Mesenchymal stem cell (in vitro differentiated cells and primary cell): Measurements from ENCODE around the gene CD109.
"Not testable (repeated sequence)": the region's sequence is repeated elsewhere in the genome, so short reads cannot be mapped to it uniquely, and the experiment has no call there.

ENCODE experiments used
- DNase-seq: peaks from one replicate; pipeline ENCODE4 v3.0.0-alpha.2; 2013
- H2AFZ ChIP-seq: one replicate; pipeline ENCODE4 v1.6.1; 2013; ENCODE audit warnings: low read depth, mild to moderate bottlenecking, control low read depth, inconsistent platforms, low read length, moderate library complexity
- H2AK5ac ChIP-seq: 2 replicates; pipeline ENCODE4 v1.6.1; 2013; ENCODE audit warnings: low read length, moderate library complexity, mild to moderate bottlenecking, inconsistent platforms; ENCODE audit not compliant: severe bottlenecking
- H2BK120ac ChIP-seq: one replicate; pipeline ENCODE4 v1.6.1; 2013; ENCODE audit warnings: low read depth, mild to moderate bottlenecking, inconsistent platforms, low read length, moderate library complexity
- H2BK12ac ChIP-seq, 2 experiments: one replicate each; pipeline ENCODE4 v1.6.1; 2013; ENCODE audit warnings: inconsistent platforms in 2 of 2, low read length in 2 of 2, mild to moderate bottlenecking in 2 of 2, moderate library complexity in 2 of 2, control low read depth in 1 of 2
- H2BK15ac ChIP-seq: one replicate; pipeline ENCODE4 v1.6.1; 2013; ENCODE audit warnings: mild to moderate bottlenecking, low read depth, inconsistent platforms; ENCODE audit not compliant: poor library complexity, severe bottlenecking
- H2BK5ac ChIP-seq: 2 replicates; pipeline ENCODE4 v1.6.1; 2013; ENCODE audit warnings: low read depth, mild to moderate bottlenecking, low read length, control low read depth, inconsistent platforms; ENCODE audit not compliant: poor library complexity, severe bottlenecking
- H3K14ac ChIP-seq, 2 experiments: one replicate each; pipeline ENCODE4 v1.6.1; 2013; ENCODE audit warnings: inconsistent platforms in 2 of 2, low read length in 2 of 2, control low read depth in 1 of 2, mild to moderate bottlenecking in 1 of 2, moderate library complexity in 1 of 2
- H3K18ac ChIP-seq, 2 experiments: one replicate each; pipeline ENCODE4 v1.6.1; 2013; ENCODE audit warnings: inconsistent platforms in 2 of 2, low read length in 2 of 2, control low read depth in 1 of 2, low read depth in 1 of 2, mild to moderate bottlenecking in 1 of 2
- H3K23ac ChIP-seq, 2 experiments: one replicate each; pipeline ENCODE4 v1.6.1; 2013; ENCODE audit warnings: inconsistent platforms in 2 of 2, low read length in 2 of 2, mild to moderate bottlenecking in 2 of 2, moderate library complexity in 2 of 2, control low read depth in 1 of 2
- H3K27ac ChIP-seq: 2 replicates; pipeline ENCODE4 v1.5.1; 2013; ENCODE audit warnings: mild to moderate bottlenecking, moderate library complexity, low read length, control low read depth, inconsistent platforms; ENCODE audit not compliant: poor library complexity, severe bottlenecking
- H3K27me3 ChIP-seq, 2 experiments: 2 replicates each; pipeline versions ENCODE4 v1.6.1 to v1.7.0; 2013; ENCODE audit warnings: low read length in 2 of 2, mild to moderate bottlenecking in 2 of 2, moderate library complexity in 2 of 2, control low read depth in 1 of 2, inconsistent platforms in 1 of 2; ENCODE audit not compliant: control insufficient read depth in 1 of 2, insufficient read depth in 1 of 2
- H3K36me3 ChIP-seq, 2 experiments: 2 replicates each; pipeline versions ENCODE4 v1.6.1 to v1.7.0; 2013; ENCODE audit warnings: low read length in 2 of 2, control low read depth in 1 of 2, inconsistent platforms in 1 of 2, low read depth in 1 of 2, mild to moderate bottlenecking in 1 of 2; ENCODE audit not compliant: insufficient read depth in 2 of 2, control insufficient read depth in 1 of 2
- H3K4ac ChIP-seq, 2 experiments: one replicate each; pipeline ENCODE4 v1.6.1; 2013; ENCODE audit warnings: inconsistent platforms in 2 of 2, low read length in 2 of 2, mild to moderate bottlenecking in 2 of 2, moderate library complexity in 2 of 2, control low read depth in 1 of 2, low read depth in 1 of 2
- H3K4me1 ChIP-seq: 2 replicates; pipeline ENCODE4 v1.6.1; 2013; ENCODE audit warnings: low read depth, low read length, control low read depth; ENCODE audit not compliant: control insufficient read depth, insufficient read depth
- H3K4me2 ChIP-seq: 2 replicates; pipeline ENCODE4 v1.6.1; 2013; ENCODE audit warnings: low read length, mild to moderate bottlenecking, inconsistent platforms; ENCODE audit not compliant: poor library complexity, severe bottlenecking
- H3K4me3 ChIP-seq, 2 experiments: 2 replicates each; pipeline versions ENCODE4 v1.5.1 to v1.7.0; 2013; ENCODE audit warnings: low read length in 2 of 2, mild to moderate bottlenecking in 2 of 2, control low read depth in 1 of 2, low read depth in 1 of 2; ENCODE audit not compliant: insufficient read depth in 1 of 2
- H3K79me1 ChIP-seq: replicated peaks from 2 replicates; pipeline ENCODE4 v1.6.1; 2013; ENCODE audit warnings: mild to moderate bottlenecking, control low read depth, low read length, inconsistent platforms; ENCODE audit not compliant: poor library complexity, severe bottlenecking
- H3K9ac ChIP-seq: 2 replicates; pipeline ENCODE4 v1.7.0; 2013; ENCODE audit warnings: mild to moderate bottlenecking, low read length, moderate library complexity
- H3K9me3 ChIP-seq: 2 replicates; pipeline ENCODE4 v1.7.0; 2013; ENCODE audit warnings: mild to moderate bottlenecking, low read length; ENCODE audit not compliant: control insufficient read depth
- H4K8ac ChIP-seq: one replicate; pipeline ENCODE4 v1.6.1; 2013; ENCODE audit warnings: inconsistent platforms, mild to moderate bottlenecking, low read length, moderate library complexity
- H4K91ac ChIP-seq: one replicate; pipeline ENCODE4 v1.6.1; 2013; ENCODE audit warnings: mild to moderate bottlenecking, low read length, inconsistent platforms
- WGBS: methylation state at CpG from one replicate; pipeline ENCODE4 v1.1.7; 2013; ENCODE audit warnings: mixed read lengths; 5-methylcytosine and 5-hydroxymethylcytosine counted together

The CD109 gene

DNA sequence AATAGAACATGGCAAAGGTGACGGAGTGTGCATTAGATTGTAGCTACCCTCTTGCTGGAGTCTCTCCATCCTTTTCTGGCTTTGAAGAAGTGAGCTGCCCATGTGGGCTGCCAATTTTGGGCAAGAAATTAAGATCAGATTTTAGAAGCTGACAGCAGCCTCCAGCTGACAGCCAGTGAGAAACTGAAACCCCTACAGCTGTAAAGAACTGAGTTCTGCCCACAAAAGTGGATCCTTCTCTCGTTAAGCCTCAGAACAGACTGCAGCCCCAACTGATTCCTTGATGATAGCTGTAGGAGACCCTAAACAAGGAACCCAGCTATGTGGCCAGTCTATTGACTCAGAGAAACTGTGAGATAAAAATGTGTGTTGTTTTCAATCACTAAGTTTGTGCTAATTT is 134.1 kb downstream of the CD109 start:
- H3K9ac ChIP-seq = no peak overlapping the region

GRCh38 chr6:73832313-73832712 is 136.3 kb downstream of the CD109 start:
- Histone ChIP-seq H2AK5ac (no peak overlapping the region), H3K23ac (no peak overlapping the region), H2BK12ac (no peak overlapping the region), H3K4me2 (no peak overlapping the region), H3K18ac (no peak overlapping the region), H4K91ac (no peak overlapping the region), H3K14ac (no peak overlapping the region), H2BK15ac (no peak overlapping the region), H3K4ac (no peak overlapping the region), H2BK5ac (no peak overlapping the region), H3K27me3 (no peaks in the 10 kb centered on the region), H3K9ac (no peak overlapping the region), H3K79me1 (no peaks in the 10 kb centered on the region), H3K36me3 (peaks cover 0 to 55% of the 10 kb centered on the region in 2 experiments), H3K27ac (no peak overlapping the region), H4K8ac (no peak overlapping the region), H2BK120ac (no peak overlapping the region), H3K4me3 (no peak overlapping the region), H3K9me3 (no peaks in the 10 kb centered on the region), H3K4me1 (no peaks in the 10 kb centered on the region), H2AFZ (no peak overlapping the region)
- no peak for DNase-seq
- WGBS = 93% methylated on average over 1 of the region's 1 CpG

More for the DNA sequence above, 134.1 kb downstream of the CD109 start:
- Histone ChIP-seq H2BK12ac (no peak overlapping the region), H2BK120ac (no peak overlapping the region), H2AFZ (no peak overlapping the region), H3K79me1 (no peaks in the 10 kb centered on the region), H3K4me3 (no peak overlapping the region), H4K91ac (no peak overlapping the region), H3K4me2 (no peak overlapping the region), H2BK15ac (no peak overlapping the region), H3K36me3 (peaks cover 0 to 61% of the 10 kb centered on the region in 2 experiments), H3K4me1 (no peaks in the 10 kb centered on the region), H3K27ac (no peak overlapping the region), H3K27me3 (no peaks in the 10 kb centered on the region), H3K9me3 (no peaks in the 10 kb centered on the region), H2AK5ac (no peak overlapping the region), H3K23ac (no peak overlapping the region), H2BK5ac (no peak overlapping the region), H4K8ac (no peak overlapping the region), H3K4ac (no peak overlapping the region), H3K14ac (no peak overlapping the region), H3K18ac (no peak overlapping the region)
- 90% methylated on average over 2 of the region's 2 CpGs for WGBS
- DNase-seq = no peak

GRCh38 chr6:73844696-73845095 is 148.7 kb downstream of the CD109 start:
- H4K8ac ChIP-seq, H2BK15ac ChIP-seq, H3K4me2 ChIP-seq, H3K4me3 ChIP-seq, H3K4me1 ChIP-seq, H3K27me3 ChIP-seq, H3K4ac ChIP-seq, H3K27ac ChIP-seq, H2BK5ac ChIP-seq, H2AK5ac ChIP-seq, H3K18ac ChIP-seq, H3K9ac ChIP-seq, H3K14ac ChIP-seq, H2BK12ac ChIP-seq, H2BK120ac ChIP-seq, H3K23ac ChIP-seq, H4K91ac ChIP-seq, H2AFZ ChIP-seq, H3K79me1 ChIP-seq, DNase-seq: not testable (repeated sequence)
- peaks cover 3 to 28% of the 10 kb centered on the region in 2 experiments for H3K36me3 ChIP-seq
- peaks cover 18% of the 10 kb centered on the region for H3K9me3 ChIP-seq

DNA sequence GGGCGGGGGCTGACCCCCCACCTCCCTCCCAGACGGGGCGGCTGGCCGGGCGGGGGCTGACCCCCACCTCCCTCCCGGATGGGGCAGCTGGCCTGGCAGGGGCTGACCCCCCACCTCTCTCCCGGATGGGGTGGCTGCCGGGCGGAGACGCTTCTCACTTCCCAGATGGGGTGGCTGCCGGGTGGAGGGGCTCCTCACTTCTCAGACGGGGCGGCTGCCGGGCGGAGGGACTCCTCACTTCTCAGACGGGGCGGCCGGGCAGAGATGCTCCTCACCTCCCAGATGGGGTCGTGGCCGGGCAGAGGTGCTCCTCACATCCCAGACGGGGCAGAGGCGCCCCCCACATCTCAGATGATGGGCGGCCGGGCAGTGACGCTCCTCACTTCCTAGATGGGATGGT is 155.0 kb downstream of the CD109 start:
- H3K9ac ChIP-seq, H3K27ac ChIP-seq, H2BK5ac ChIP-seq, H3K14ac ChIP-seq, H2BK15ac ChIP-seq, H3K9me3 ChIP-seq, H3K36me3 ChIP-seq, H2AK5ac ChIP-seq, H3K4me1 ChIP-seq, H3K79me1 ChIP-seq, H3K4me2 ChIP-seq, H3K27me3 ChIP-seq, DNase-seq, H3K4me3 ChIP-seq, H2BK12ac ChIP-seq, H2BK120ac ChIP-seq, H4K8ac ChIP-seq, H3K23ac ChIP-seq, H2AFZ ChIP-seq, H3K18ac ChIP-seq, H3K4ac ChIP-seq, H4K91ac ChIP-seq: not testable (repeated sequence)
- WGBS = over 99% methylated on average over 14 of the region's 25 CpGs
